ENCODE data around the gene SVBP.

DNA sequence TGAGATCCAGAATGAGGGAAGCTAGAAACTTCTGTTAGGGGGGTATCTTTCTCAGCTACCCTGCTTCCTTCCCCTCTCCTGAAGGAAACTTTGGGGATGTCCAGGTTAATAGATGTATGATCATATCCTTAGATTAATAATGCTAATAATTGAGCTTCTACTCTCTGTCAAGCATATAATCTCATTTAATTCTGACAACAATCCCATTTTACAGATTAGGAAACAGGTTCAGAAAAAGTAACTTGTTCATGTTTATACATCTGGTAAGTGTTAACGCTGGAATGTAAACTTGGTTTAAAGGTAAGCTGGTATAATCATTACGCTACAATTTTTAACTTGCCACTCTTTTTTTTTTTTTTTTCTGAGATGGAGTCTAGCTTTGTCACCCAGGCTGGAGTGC lies 34.1 kb downstream of the SVBP start:
- TF ChIP-seq POLR2A (IDR thresholded peaks at IDR 0.05) = no peak
- TF ChIP-seq, protein P1, sequence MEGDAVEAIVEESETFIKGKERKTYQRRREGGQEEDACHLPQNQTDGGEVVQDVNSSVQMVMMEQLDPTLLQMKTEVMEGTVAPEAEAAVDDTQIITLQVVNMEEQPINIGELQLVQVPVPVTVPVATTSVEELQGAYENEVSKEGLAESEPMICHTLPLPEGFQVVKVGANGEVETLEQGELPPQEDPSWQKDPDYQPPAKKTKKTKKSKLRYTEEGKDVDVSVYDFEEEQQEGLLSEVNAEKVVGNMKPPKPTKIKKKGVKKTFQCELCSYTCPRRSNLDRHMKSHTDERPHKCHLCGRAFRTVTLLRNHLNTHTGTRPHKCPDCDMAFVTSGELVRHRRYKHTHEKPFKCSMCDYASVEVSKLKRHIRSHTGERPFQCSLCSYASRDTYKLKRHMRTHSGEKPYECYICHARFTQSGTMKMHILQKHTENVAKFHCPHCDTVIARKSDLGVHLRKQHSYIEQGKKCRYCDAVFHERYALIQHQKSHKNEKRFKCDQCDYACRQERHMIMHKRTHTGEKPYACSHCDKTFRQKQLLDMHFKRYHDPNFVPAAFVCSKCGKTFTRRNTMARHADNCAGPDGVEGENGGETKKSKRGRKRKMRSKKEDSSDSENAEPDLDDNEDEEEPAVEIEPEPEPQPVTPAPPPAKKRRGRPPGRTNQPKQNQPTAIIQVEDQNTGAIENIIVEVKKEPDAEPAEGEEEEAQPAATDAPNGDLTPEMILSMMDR (IDR thresholded peaks at IDR 0.05) = no peak
- no peak for TF ChIP-seq POLR2AphosphoS5 (IDR thresholded peaks at IDR 0.05)
- no peak for TF ChIP-seq EP300 (IDR thresholded peaks at IDR 0.05)
